GM19397 (cell line): ENCODE results near the gene NCKAP5.

ENCODE experiments used
- ATAC-seq: cut with Tn5 transposase; IDR thresholded peaks from one replicate; pipeline ENCODE4 v1.9.1; 2021; ENCODE audit warnings: mild to moderate bottlenecking, moderate library complexity; ENCODE audit not compliant: unreplicated experiment

The NCKAP5 gene

GRCh38 chr2:133568172-133568571 lies at the start of gene NCKAP5:
Gene NCKAP5, minus strand, starts transcription at chr2:133568463. Its CDS starts 50,937 bp downstream, at chr2:133517526.
- no peak for ATAC-seq

DNA sequence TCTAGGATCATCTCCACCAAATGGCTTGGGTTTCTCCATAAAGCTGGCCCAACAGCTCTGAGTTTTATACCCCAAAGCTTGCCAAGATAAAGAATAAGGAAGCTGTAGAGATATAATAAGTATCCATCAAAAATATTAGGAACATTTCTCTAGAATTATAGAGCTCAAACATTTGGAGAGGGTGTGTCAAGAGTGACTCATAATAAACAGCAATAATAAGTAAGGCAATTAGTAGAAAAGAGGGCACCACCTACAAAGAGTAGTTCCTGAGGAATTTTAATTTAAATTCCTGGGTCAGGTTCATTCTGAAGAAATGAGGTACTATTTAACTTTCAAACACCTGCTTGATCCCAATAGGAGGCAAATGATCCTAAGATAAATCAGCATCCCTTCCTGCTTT lies 41.4 kb upstream of the NCKAP5 start:
- ATAC-seq, result no peak

DNA sequence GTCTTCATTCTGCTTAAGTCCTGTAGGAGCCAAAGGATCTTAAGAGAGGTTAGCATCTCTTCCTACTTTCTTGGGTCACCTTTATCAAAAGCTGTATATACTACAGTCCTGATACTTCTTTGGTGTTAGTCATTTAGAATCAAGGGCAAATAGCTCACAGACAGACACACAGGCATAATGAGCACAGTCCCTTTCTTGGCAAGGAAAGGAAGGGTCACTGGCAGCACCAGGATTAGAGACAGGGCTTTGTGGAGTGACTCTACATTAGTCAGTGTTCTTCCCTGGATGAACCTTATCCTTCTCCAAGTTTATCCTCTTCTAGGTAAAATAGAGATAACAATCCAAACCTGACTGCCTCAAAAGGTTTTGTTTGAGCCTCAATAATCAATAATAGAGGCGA lies 40.0 kb upstream of the NCKAP5 start:
- ATAC-seq, result no peak

DNA sequence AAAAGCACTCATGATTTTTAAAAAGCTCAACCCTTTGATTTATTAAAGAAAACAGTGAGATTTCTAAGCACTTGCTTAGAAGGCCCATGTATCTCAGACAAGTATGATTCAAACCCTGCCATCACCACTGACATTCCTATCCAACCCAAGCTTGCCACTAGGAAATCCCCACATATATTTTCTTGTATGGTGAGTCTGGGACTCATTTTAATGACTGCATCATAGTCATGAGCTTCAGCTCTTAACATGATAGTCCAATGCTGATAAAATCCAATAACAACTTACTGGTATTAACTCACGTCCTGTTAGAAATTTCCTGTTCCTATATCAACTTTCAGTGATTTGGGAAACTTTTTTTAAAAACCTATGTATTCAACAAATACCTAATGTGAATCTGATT lies 39.4 kb upstream of the NCKAP5 start:
- ATAC-seq, result no peak

- no peak for ATAC-seq
Observed at GRCh38 chr2:133606616-133607015, 38.4 kb upstream of the NCKAP5 start.

DNA sequence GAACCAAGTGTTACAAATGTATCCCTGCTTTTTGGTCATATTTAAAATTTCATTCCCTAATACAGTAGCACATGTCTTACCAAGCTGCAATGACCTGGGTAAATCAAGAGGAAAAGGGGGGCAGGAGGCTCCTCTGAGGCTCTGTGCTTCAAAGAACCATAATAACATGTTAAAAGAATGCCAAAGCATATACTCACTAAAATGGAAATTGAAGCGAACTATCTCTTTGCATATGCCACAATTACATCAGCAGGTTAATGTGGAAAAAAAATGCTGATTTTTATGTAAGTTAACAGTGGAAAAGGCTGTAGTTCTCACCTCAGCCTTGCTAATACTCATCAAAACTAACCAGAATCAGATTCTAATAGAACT lies 37.5 kb upstream of the NCKAP5 start:
- no peak for ATAC-seq

- ATAC-seq, result no peak
Observed at GRCh38 chr2:133605011-133605765, 36.9 kb upstream of the NCKAP5 start.

DNA sequence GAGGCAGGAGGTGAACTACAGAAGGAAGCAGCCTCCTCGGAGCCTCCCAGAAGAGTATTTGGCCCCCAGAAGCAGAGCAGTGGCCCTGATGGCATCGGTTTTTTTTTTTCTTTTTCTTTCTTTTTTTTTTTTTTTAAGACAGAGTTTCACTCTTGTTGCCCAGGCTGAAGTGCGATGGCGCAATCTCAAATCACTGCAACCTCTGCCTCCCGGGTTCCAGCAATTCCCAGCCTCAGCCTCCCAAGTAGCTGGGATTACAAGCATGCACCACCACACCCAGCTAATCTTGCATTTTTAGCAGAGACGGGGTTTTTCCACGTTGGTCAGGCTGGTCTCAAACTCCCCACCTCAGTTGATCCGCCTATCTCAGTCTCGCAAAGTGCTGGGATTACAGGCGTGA lies 34.8 kb upstream of the NCKAP5 start:
- no peak for ATAC-seq

DNA sequence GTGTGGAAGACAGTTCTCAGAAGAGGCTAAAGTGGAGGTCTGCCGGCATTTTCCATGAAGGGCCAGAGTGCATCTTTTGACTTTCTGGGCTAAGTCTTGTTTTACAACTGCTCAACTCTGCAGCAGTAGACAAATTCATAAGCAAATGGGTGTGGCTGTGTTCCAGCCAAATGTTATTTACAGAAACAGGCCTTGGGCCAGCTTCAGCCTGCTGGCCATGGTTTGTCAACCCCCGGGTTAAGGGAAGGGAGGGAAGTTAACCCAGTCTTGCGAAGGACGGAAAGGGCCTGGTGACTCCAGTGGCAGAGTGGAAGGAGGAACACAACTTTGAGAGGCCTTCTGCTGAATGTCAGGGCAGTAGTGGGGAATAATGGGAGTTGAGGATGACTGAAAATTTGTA lies 34.3 kb upstream of the NCKAP5 start:
- no peak for ATAC-seq

- ATAC-seq, result no peak
Observed at GRCh38 chr2:133600266-133600928, 32.1 kb upstream of the NCKAP5 start.

GRCh38 chr2:133599811-133600210 lies 31.5 kb upstream of the NCKAP5 start:
- no peak for ATAC-seq

GRCh38 chr2:133599211-133599803 lies 31.0 kb upstream of the NCKAP5 start:
- ATAC-seq, result no peak

- no peak for ATAC-seq
Observed at GRCh38 chr2:133598769-133599168, 30.5 kb upstream of the NCKAP5 start.

DNA sequence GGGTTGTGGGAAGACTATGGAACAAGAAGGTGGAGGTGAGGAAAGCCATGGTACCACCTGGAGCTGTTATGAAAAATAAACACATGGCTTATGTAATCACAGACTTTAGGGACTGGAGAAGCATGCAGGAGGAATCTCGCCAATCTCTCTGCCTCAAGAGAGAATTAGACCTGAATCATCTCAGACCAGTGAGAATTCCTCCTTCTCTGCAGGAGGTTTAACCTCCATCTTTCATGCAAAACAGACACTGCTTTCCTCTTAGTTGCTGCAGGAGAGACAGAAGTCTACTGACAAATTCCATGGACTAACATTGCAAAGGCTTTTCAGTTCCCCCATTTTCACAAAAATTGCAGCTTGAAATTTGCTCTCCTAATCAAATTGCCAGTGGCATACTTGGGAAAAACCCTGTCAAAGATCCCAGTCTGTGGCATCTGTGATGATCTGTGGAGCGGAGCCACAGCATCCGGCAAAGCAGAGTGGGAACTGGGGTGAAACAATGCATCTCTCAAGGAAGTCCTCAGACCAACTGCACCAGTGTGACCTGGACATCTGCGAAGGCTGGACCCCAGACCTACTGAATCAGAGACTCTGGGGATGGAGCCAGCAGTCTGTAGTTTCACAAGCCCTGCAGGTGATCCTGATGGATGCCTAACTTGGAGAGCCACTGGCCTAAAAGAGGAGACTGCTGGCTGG lies 28.6 kb upstream of the NCKAP5 start:
- ATAC-seq, result no peak

GRCh38 chr2:133591164-133591563 lies 22.9 kb upstream of the NCKAP5 start:
- no peak for ATAC-seq

DNA sequence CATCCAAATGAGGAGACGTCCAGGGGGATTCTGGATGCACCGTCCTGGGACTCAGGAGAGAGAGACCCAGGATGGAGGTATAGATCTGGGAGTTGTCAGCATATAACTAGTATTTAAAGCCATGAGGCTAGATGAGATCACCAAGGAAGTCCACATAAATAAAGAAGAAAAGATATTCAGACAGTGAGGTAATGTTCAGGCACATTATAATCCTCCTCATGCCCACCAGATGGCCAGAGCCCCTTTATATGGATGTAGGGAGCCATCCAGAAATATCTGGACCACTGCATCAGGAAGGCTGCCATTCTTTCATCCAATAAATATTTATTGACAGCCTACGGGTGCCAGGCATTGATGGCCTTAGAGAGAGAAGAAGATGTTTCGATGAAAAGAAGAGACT lies 21.2 kb upstream of the NCKAP5 start:
- ATAC-seq, result no peak

DNA sequence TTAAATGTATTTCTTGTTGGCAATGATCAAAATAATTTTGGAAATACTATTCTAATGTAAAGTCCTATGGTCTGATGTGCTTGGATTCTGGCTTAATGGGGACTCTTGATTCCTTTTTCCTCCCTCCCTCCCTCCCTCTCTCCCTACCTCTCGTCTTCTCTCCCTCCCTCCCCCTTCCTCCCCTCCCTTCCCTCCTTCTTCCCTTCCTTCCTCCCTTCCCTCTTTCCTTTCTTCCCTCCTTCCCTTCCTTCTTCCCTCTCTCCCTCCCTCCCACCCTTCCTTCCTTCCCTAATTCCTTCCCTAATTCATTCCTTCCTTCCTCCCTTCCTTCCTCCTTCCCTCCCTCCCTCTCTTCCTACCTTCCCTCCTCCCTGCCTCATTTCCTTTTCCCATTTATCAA lies 19.9 kb upstream of the NCKAP5 start:
- ATAC-seq, result no peak

DNA sequence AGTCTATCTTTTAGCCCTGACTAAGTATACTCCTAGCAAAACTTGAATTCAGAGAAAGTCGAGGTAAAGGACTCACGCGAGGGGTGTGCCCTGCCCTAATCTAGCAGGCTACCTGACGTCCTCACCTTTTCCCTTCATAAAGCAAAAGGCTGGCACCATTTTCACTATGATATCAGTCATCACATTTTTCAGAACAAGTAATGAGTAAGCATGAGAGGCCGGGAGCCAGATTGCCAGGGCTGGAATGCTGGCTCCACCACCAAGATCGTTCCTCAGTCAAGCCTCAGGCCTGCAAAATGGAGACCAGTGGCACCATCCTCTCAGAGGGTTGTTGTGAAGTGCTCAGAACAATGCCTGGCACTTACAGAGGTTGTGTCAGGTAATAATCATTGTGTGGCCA lies 18.7 kb upstream of the NCKAP5 start:
- ATAC-seq, result no peak

DNA sequence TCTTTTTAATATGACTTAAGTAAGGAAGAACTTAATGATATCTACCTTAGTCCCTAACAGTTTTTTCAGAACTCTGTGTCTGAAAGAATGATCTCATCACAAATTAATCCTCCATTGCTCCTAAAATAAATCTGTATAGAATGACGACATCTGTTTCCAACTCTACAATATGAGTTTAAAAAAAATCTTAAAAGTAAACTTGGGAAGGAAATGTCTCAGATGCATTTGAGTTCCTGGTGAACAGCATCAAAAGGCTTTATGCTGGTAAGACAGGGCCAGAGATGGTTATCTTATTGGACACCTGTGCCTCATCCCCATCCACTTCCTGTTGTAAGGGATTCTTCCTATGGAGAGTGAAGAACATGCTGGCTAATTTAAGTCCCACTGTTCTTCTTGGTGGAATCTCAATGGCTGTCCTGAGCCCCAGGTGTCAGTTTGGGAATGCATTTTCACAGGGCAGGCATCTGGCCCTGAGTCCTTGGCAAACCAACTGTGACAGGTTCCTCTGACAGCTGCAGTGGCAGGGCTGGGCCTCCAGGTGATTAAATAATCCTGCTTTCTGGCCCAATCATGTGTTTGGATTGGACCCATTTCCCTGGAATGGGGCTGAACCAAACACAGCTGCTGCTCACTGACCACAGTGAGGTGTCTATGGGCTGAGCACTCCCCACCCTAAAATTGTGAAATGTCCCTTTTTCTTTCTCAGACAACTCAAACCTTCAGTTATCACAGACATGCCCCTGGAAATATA lies 12.9 kb upstream of the NCKAP5 start:
- no peak for ATAC-seq

- ATAC-seq, result no peak
Observed at GRCh38 chr2:133579274-133579673, 11.0 kb upstream of the NCKAP5 start.

- no peak for ATAC-seq
Observed at GRCh38 chr2:133576714-133577113, 8.5 kb upstream of the NCKAP5 start.
